Measurements from ENCODE around the gene OPN1SW.

Gene OPN1SW

DNA sequence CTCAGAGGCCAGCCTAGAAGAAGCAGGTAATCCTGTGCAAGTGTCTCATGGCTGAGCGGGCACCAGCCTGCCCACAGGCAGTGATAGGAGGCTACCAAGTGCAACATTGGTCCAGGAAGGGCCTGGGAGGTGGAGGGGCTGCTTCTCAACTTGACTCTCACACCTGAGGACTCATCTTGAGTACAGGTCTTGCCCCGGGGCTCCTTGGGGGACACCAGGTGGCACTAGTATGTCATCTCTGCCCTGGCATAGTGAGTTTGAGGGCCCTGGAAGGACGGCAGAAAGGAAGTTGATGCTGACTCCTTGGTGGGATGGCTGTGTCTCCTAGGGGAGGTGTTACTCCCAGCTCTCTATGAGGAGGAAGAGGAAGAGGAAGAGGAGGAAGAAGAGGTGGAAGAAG is 18.4 kb upstream of the OPN1SW start:
- in situ Hi-C loops (cut with MboI; ENCODE audit: low sequenced_read_pairs): no loop called here

DNA sequence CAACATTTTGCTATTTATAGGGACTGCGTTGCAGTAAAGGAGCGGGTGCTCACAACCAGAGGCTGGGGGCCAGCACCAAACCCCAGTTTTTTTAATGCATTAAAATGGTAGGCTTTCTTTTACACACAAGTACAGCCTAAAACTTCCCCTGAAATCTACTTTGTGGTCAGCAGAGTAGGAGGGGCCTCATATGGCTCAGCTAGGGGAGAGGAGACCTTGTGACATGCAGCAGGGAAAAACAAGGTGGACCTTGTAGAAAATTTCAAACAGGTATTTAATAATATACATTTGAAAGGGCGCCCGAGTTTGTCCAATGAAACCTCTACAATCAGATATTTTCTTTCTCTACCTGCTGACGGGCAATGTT is 17.6 kb upstream of the OPN1SW start:
- in situ Hi-C loops (cut with MboI; ENCODE audit: low sequenced_read_pairs): no loop called here

DNA sequence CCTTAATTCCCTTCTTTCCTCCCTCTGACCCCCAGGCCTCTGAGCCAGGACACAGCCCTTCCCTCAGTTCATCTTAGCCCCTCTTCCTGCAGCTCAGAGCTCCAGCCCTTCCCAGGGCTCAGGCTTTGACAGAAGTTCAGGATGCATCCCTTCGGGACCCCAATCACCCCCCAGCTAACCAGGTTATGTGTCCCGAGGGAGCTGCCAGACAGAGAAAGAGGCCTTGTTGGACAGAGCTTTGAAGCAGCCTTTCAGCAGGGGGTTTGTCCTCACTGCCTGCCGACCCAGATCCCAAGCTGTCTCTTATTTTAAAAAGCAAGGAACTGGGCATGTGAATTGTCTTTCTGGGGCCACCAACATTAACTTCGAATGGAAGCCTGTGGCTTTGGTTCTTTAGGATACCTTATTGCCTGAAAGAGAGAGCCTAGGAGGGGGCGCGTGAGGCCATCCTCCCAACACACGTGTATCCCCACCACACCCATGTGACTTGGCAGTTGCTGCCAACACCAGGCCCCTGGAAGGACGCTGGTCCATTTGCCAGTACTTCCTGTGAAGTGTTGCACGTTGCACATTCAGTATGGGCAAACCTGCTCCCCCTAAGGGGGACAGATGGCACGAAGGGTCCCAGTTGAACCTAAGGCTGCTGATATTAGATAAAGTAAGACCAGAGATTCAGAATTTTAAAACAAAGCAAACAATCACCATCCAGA is 17.0 kb upstream of the OPN1SW start:
- in situ Hi-C loops (cut with MboI; ENCODE audit: low sequenced_read_pairs): no loop called here

- in situ Hi-C loops (cut with MboI; ENCODE audit: low sequenced_read_pairs): no loop called here
These were observed 16.4 kb upstream of the OPN1SW start for GRCh38 chr7:128791972-128792327.

GRCh38 chr7:128791121-128791971 is 15.8 kb upstream of the OPN1SW start, which contains the start of gene CCDC136:
Gene CCDC136 (plus strand): TSS chr7:128791968. CDS start chr7:128792412, 444 bp downstream.
- in situ Hi-C loops (cut with MboI; ENCODE audit: low sequenced_read_pairs): no loop called here

GRCh38 chr7:128790315-128791041 is 14.9 kb upstream of the OPN1SW start:
- in situ Hi-C loops (cut with MboI; ENCODE audit: low sequenced_read_pairs): no loop called here

GRCh38 chr7:128788446-128789412 is 13.1 kb upstream of the OPN1SW start:
- in situ Hi-C loops (cut with MboI; ENCODE audit: low sequenced_read_pairs): no loop called here

DNA sequence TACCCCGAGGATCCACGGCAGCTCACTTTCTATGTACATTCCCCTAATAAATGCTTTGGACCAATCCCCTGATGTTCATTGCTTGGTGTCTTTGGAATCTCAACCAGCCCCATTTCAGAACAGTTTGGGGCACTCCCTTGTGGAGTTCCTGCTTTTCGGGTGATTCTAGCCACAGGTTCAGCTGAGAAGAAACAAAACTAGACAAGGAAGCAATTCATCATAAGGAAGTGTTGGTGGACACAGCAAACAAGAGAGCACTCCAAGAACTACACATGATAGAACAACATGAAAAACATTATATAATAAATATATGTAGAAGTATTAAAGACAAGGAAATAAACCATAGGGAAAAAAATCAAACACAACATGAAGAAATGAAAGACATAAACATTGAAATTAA is 10.1 kb upstream of the OPN1SW start:
- in situ Hi-C loops (cut with MboI; ENCODE audit: low sequenced_read_pairs): no loop called here

- in situ Hi-C loops (cut with MboI; ENCODE audit: low sequenced_read_pairs): no loop called here
These were observed 7.7 kb upstream of the OPN1SW start for GRCh38 chr7:128783143-128783861.

DNA sequence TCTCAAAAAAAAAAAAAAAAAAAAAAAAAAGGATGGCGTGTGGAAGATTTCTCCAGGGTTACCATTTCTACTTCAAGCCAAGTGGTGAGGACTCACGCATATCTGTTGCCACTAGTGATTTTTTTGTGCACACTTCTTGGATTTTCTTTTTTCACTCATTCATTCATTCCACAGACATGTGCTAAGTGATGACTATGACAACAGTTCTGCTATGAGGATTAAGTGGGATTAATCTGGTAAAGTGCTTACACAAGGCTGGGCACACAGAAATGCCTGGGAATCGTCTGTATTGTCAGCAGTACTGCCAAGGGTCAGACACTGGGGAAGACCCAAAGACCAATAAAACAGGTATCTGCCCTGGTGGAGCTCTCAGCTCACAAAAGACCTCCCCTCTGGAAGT is 6.3 kb upstream of the OPN1SW start:
- in situ Hi-C loops (cut with MboI; ENCODE audit: low sequenced_read_pairs): no loop called here

- in situ Hi-C loops (cut with MboI; ENCODE audit: low sequenced_read_pairs): no loop called here
These were observed 5.5 kb upstream of the OPN1SW start for GRCh38 chr7:128781126-128781525.

GRCh38 chr7:128778946-128779345 is 3.4 kb upstream of the OPN1SW start:
- in situ Hi-C loops (cut with MboI; ENCODE audit: low sequenced_read_pairs): no loop called here

DNA sequence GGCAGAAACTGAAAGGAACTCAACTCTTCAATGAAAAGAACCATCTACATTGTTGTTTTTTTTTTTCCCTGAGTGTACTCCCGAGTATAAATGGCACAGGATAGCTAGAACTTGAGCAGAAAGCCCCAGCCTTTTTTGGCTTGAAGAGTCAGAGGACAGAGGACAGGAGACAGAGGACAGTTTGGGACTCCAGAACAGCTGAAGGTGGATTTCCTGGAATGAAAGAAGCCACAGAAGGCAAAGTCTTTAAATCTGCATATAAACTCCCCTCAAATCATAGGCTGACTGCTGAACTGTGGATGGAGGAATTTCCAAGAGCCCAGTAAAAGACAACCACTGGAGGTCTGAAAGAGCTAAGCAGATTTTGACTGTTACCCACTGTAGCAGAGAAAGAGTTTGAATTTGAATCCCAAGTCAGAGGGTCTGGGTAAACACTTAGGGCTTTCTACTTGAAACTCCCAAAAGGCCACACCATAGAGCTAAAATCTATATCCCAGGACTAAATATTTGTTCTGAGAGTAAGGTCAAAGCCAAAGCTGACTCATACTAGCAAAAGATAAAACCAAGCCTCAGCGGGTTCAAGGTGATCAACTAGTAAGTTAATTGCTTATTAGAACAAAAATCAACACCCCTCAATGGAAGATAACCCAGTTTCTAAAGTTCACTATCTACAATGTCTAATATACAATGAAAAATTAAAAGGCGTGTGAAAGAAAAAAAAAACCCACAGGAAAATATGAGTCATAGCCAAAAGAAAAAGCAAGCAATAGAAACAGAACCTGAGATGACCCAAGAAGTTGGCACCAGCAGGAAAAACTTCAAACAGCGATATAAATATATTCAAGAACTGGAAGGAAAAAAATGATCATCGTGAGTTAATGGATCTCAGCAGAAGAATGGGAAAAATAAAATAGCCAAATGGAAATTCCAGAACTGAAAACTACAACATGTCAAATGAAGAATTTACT is 1.8 kb upstream of the OPN1SW start:
- in situ Hi-C loops (cut with MboI; ENCODE audit: low sequenced_read_pairs): no loop called here

GRCh38 chr7:128774921-128775320 is 673 bp downstream of the OPN1SW start:
- in situ Hi-C loops (cut with MboI; ENCODE audit: low sequenced_read_pairs): no loop called here

GRCh38 chr7:128774029-128774689 is 1.4 kb downstream of the OPN1SW start:
- in situ Hi-C loops (cut with MboI; ENCODE audit: low sequenced_read_pairs): no loop called here

DNA sequence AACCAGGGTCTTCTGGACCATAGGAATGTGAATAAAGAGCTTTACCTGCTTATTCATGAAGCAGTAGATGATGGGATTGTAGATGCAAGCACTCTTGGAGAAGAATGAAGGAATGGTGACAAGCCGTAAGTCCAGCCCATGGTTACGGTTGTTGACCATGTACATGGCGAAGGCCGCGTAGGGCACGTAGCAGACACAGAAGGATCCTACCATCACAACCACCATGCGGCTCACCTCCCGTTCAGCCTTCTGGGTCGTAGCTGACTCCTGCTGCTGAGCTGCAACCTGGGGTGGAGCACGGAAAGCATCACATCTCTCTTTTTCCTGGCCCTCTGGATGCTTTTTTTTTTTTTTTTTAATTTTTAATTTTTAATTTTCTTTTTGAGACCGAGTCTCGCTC is 2.0 kb downstream of the OPN1SW start:
- in situ Hi-C loops (cut with MboI; ENCODE audit: low sequenced_read_pairs): no loop called here

DNA sequence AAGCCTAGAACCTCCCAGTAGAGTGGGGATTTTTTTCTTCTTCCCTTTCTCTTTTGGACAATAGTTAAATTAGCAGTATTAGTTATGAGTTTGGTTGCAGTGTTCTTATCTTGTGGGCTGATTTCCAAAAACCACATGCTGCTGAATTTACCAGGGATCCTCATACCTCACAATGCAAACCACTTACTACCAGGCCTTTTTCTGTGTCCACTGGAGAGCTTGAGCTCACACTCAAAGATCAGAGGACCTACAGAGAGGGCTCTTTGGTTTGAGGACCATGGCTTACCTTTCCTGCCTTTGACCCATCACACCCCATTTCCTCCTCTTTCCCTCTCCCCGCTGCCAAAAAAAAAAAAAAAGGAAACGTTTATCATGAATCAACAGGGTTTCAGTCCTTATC is 5.4 kb downstream of the OPN1SW start:
- in situ Hi-C loops (cut with MboI; ENCODE audit: low sequenced_read_pairs): no loop called here

DNA sequence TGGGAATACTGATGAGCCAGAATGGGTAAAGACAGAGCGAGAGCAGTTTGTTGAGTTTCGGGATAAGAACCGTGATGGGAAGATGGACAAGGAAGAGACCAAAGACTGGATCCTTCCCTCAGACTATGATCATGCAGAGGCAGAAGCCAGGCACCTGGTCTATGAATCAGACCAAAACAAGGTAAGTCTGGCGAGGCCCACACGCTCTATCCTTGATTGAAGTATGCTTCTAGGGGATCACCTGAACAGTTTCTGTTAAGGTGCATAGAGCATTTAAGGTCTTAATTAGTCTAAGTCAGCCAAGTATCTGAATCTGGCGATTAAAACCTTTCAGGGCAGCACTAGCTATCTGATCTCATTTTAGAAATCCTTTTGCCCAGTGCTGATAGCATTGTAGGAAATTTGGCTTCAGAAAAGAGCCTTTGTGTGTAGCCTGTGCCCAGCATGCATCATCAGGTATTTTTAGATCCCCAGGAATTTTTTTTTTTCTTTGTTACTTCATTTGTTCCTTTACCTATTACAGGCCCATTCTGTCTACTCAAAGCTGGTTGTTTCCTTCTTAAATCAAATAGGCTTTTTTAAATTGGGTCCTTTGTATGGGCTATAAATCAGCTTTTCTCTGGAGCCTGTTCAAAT is 8.0 kb downstream of the OPN1SW start:
- in situ Hi-C loops (cut with MboI; ENCODE audit: low sequenced_read_pairs): no loop called here

Measured in hTERT RPE-1 (cell line).